Muscle of leg (tissue), 11 donors: ENCODE data around the gene TSPO. TPM values are rescaled to one million over a fixed set of nuclear protein-coding genes. Genes with fewer than 3 reads are reported as not detected.
"Not testable (repeated sequence)": the region's sequence is repeated elsewhere in the genome, so short reads cannot be mapped to it uniquely, and the experiment has no call there.

Experiments used
- DNase-seq: peaks from one replicate; pipeline ENCODE4 v3.0.0; 2013
- H3K27ac ChIP-seq: one replicate; pipeline ENCODE4 v1.5.1; 2013; ENCODE audit warnings: mild to moderate bottlenecking, low read length, control low read depth
- H3K27me3 ChIP-seq: one replicate; pipeline ENCODE4 v1.6.1; 2013; ENCODE audit warnings: low read length; ENCODE audit not compliant: control insufficient read depth, insufficient read depth
- H3K36me3 ChIP-seq: one replicate; pipeline ENCODE4 v1.6.1; 2013; ENCODE audit warnings: low read length; ENCODE audit not compliant: control insufficient read depth, insufficient read depth
- H3K4me1 ChIP-seq: one replicate; pipeline ENCODE4 v1.6.1; 2013; ENCODE audit warnings: low read length; ENCODE audit not compliant: control insufficient read depth, insufficient read depth
- H3K4me3 ChIP-seq: one replicate; pipeline ENCODE4 v1.5.1; 2013; ENCODE audit warnings: low read length, control low read depth
- H3K9me3 ChIP-seq: replicated peaks from 2 replicates; pipeline ENCODE4 v1.6.1; 2013; ENCODE audit warnings: low read depth, low read length; ENCODE audit not compliant: control insufficient read depth
- WGBS: methylation state at CpG from one replicate; pipeline ENCODE4 v1.1.5; 2013; ENCODE audit warnings: missing lambda C conversion rate; ENCODE audit not compliant: insufficient coverage; 5-methylcytosine and 5-hydroxymethylcytosine counted together
- polyA plus RNA-seq, 8 donors: library from polyadenylated mRNA; unstranded; fragments of 120-200 nt; gene quantifications; one replicate each; pipeline versions ENCODE4 v1.2.1 to v1.2.3, GENCODE V29; 2013; ENCODE audit warnings: inconsistent platforms in 1 of 8, low replicate concordance in 1 of 8; ENCODE audit not compliant: insufficient read length in 8 of 8, insufficient read depth in 1 of 8
- total RNA-seq: library from RNA; stranded (reverse); fragments of 120-200 nt; gene quantifications from one replicate; pipeline ENCODE4 v1.2.4, GENCODE V29; 2013

The TSPO gene
- total and polyA plus RNA-seq, 9 donors = 57.9 to 126 (median 70.1) TPM

DNA sequence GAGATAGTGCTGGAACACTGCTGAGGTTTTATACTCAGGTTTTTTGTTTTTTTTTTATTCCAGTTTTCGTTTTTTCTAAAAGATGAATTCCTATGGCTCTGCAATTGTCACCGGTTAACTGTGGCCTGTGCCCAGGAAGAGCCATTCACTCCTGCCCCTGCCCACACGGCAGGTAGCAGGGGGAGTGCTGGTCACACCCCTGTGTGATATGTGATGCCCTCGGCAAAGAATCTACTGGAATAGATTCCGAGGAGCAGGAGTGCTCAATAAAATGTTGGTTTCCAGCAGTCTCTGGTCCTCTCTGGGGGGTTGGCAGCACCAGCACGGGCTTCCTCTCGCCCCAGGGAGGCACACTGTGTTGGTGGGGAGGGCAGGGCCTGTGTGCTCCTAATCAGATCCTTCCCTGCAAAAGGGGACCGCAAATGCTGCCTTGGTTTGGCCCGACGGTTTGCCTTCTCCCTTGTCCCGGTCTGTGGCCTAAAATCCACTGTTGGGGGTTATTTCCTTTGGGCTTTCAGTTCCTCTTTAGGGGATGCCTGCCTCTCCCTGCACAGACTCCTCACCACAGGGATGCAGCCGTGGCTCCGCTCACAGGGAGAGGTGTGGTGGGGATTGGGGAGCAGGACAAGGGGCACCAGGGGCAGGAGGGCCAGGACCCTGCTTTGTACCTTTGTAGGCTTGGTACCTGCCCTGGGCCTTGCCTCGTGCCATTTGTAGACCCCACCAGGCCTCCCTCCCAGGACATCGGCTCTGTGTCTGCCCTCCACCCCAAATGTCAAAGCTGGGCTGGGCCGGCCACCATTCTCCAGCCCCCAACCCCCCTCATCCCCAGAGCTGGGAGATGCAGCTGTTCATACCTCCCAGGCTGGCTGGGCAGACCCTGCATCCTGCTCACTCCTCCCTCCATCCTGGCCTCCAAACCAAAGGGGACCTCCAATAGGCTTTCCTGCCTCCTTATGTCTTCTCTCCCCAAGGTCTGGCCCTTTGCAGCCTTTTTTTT, 21.6 kb upstream of the TSPO start:
- Histone ChIP-seq H3K4me3 (no peak overlapping the region), H3K27me3 (no peaks in the 10 kb centered on the region), H3K4me1 (peaks cover 40% of the 10 kb centered on the region), H3K27ac (no peak overlapping the region), H3K9me3 (no peaks in the 10 kb centered on the region), H3K36me3 (peaks cover 20% of the 10 kb centered on the region)
- WGBS = 44% methylated on average over 8 of the region's 16 CpGs
- no peak for DNase-seq

DNA sequence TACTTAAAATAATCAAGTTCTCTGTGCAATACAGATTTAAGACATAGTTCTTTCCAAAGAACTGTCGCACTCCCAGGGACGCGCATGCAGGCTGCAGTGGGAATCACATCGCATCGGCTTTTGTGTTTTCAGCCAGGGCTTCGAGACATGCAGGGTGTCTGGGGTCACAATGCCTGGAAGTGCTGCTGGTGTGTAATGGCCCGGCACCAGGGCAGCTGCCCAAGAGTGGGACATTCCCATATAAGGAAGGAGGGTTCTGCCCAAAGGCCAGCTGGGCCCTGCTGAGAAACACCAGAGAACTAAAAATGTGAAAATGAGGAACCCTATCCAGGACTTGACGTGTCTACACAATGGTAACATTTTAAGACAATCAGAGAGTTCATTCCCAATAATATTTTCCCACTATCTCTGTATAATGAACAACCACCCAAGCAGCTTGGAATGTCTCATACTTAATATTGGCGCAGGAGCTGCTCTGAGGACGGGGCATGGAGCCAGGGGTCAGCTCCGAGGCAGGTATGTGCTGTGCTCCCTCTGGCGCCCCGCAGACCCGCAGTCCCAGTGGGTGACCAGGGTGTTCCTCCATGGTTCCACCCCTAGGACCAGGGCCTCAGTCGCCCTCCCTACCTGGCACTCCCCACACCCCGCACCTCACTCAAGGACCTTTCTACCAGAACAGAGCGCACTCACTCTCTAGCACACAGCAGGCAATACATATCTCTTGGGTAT, 19.4 kb upstream of the TSPO start:
- no peak for DNase-seq
- Histone ChIP-seq H3K36me3 (peaks cover 39% of the 10 kb centered on the region), H3K9me3 (no peaks in the 10 kb centered on the region), H3K4me3 (no peak overlapping the region), H3K27ac (no peak overlapping the region), H3K27me3 (no peaks in the 10 kb centered on the region), H3K4me1 (peaks cover 44% of the 10 kb centered on the region)
- WGBS = 89% methylated on average over 16 of the region's 17 CpGs

DNA sequence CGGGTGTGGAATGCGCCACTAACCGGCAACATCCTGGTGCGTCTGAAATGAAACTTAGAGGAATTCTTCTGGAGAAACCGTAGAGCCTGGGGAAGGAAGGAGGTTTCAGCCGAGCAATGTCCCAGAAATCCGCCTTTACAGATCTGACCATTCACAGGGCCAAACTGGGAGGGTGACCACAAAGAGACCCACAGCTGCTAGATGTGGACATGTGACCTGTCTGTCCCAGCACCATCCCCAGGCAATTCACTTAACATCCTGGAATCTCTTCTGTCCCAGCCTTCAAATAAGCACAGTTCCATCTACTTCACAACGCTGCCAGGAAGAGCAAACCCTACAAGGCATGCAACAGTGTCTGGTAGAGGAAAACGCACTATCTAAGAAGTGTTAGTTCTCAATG, 18.0 kb upstream of the TSPO start:
- no peaks in the 10 kb centered on the region for H3K27me3 ChIP-seq
- H3K27ac ChIP-seq = no peak overlapping the region
- no peak overlapping the region for H3K4me3 ChIP-seq
- DNase-seq = no peak
- peaks cover 51% of the 10 kb centered on the region for H3K36me3 ChIP-seq
- no peaks in the 10 kb centered on the region for H3K9me3 ChIP-seq
- H3K4me1 ChIP-seq = peaks cover 38% of the 10 kb centered on the region
- 67% methylated on average over 3 of the region's 9 CpGs for WGBS

DNA sequence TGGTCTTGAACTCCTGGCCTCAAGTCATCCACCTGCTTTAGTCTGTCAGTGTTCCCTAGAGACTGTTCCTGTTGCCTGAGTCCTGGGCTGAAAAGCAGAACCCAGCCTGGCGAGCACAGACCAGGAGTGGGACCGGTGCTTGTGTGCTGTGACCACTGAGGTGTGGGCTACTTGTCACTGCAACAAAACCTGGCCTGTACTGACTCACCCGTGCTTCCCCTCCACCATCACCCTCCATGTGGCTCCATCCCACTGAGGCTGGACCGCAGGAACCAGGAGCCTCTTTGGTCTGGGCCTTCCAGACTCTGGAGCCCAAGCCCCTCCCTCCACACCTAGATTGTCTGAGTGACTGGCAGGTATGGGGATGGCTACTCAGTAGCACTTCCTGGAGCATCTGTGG, 16.8 kb upstream of the TSPO start:
- Histone ChIP-seq H3K27me3 (no peaks in the 10 kb centered on the region), H3K36me3 (peaks cover 61% of the 10 kb centered on the region), H3K27ac (no peak overlapping the region), H3K4me3 (no peak overlapping the region), H3K4me1 (peaks cover 27% of the 10 kb centered on the region), H3K9me3 (no peaks in the 10 kb centered on the region)
- 100% methylated on average over 2 of the region's 4 CpGs for WGBS
- no peak for DNase-seq

DNA sequence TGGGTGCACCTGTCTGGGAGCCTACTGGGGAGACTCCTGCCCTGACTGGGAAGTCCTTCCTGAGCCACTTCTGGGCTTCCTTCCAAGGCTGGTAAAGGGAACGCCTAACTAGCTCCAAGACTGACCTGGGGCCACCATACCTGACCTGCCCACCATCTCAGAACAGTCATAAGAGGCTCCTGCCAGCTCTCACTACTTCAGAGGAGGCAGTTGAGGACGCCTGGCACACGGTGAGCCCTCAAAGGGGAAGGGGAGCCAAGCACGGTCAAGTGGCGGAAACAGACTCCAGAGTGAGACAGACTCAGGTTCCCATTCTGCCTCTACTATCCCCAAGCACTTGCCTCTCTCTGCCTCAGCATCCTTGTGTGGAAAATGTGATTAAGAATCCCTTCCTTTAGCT, 15.8 kb upstream of the TSPO start:
- Histone ChIP-seq H3K36me3 (peaks cover 67% of the 10 kb centered on the region), H3K27ac (no peak overlapping the region), H3K4me1 (peaks cover 20% of the 10 kb centered on the region), H3K27me3 (no peaks in the 10 kb centered on the region), H3K9me3 (no peaks in the 10 kb centered on the region), H3K4me3 (no peak overlapping the region)
- WGBS = 80% methylated on average over 1 of the region's 5 CpGs
- DNase-seq = no peak

DNA sequence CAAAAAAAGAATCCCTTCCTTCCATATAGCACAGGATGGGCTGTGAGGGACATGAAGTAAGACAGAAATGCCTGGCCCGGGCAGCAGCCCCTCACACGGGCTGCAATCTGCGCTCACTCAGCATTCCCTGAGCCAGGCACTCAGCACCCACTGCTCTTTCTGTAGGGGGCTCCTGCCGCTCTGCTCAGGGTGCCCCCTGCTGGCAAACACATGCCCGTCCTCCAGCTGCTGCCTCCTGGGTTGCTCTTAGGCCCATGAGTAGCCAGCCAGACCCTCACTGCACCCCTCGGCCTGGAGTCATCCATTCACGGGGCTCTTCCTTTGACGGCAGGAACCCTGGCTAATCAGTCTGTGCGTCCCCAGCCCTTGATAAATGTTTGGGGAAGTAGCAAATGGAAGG, 15.1 kb upstream of the TSPO start:
- DNase-seq = no peak
- 36% methylated on average over 5 of the region's 9 CpGs for WGBS
- Histone ChIP-seq H3K27ac (peak overlapping the region; percentile 20), H3K4me1 (peaks cover 20% of the 10 kb centered on the region), H3K4me3 (no peak overlapping the region), H3K9me3 (no peaks in the 10 kb centered on the region), H3K27me3 (no peaks in the 10 kb centered on the region), H3K36me3 (peaks cover 72% of the 10 kb centered on the region)

DNA sequence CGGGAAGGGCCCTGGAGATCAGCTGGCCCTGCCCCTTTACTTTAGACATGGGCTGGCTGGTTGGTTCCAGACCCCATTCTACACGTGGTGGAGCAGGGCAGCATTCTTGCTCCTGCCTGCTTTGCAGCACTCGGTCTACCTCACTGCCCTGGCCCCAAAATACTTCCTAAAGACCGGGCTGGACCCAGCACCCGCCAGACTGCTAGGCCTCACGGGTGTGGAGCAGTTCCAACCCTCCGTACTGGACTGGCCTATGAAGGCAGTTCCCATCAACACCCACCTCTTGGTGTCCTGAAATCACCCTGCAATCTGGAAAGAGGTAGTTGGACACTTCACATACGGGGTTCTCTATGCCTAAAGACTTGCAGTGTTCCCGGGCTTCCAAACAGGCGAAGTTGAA, 14.6 kb upstream of the TSPO start:
- H3K27ac ChIP-seq = peak overlapping the region; percentile 29
- H3K36me3 ChIP-seq = peaks cover 72% of the 10 kb centered on the region
- DNase-seq = no peak
- no peaks in the 10 kb centered on the region for H3K9me3 ChIP-seq
- peaks cover 14% of the 10 kb centered on the region for H3K4me1 ChIP-seq
- no peak overlapping the region for H3K4me3 ChIP-seq
- WGBS = 71% methylated on average over 10 of the region's 10 CpGs
- no peaks in the 10 kb centered on the region for H3K27me3 ChIP-seq

DNA sequence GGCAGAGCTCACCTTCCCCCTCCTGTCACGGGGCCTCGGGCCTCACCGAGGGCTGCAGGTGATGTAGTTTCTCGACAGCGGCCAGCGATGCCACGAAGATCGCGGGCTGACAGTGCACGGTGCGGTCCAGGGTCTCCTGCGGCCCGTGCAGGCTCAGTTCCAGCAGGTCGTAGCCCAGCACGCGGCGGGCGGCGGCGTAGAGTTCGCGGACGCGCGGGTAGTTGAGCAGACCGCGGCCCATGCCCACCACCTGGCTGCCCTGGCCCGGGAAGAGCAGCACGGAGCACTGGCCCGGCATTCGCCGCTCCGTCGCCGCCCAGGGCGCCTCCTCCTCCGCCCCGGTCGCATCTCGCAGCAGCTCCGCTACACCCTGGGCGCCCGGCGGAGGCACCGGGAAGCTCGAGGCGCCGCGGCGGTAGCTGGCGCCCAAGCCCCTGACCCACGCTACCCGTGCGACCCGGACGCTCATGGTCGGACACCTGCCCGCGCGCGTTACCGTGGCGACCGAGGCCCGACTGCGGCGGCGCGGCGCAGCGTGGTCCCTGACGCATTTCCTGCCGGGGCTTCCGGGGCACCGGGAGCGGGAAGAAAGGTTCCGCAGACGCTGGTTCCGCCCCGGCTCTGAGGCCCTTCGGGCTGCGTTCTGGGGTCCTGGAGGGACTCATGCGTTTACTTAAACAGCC, 8.3 kb upstream of the TSPO start, which contains the start of gene MCAT:
Gene MCAT (minus strand): TSS at position 519 of the 683 bp plus-strand sequence. CDS start 50 bp downstream, at position 469.
- Histone ChIP-seq H3K27ac (peak within 1 kb of the TSS; percentile 88), H3K9me3 (no peaks in the 10 kb centered on the region), H3K4me1 (peaks cover 9% of the 10 kb centered on the region), H3K27me3 (no peaks in the 10 kb centered on the region), H3K4me3 (peak within 1 kb of the TSS; percentile 90), H3K36me3 (peaks cover 24% of the 10 kb centered on the region)
- DNase-seq = peak; percentile 93
- WGBS = under 1% methylated on average over 80 of the region's 83 CpGs

DNA sequence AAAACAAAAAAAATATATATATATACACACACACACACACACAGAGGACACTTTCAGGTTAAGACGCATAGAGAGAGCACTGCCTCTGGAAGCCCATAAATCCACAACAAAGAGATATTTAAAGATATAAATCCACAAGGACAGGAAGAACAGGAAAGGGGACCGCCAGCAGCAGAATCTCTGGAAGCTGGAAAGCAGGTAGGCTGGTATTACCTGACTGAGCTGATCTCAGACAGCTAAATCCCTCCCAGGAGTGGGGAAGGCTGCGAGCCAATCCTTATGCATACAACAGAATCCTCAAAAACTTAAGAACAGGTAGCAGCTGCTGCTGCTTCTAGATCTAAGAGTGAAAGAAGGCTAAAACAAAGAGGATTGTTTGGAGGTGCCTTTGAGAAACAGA, 6.4 kb upstream of the TSPO start:
- Histone ChIP-seq H3K36me3 (peaks cover 11% of the 10 kb centered on the region), H3K9me3 (no peaks in the 10 kb centered on the region), H3K4me3 (no peak overlapping the region), H3K4me1 (peaks cover 11% of the 10 kb centered on the region), H3K27ac (no peak overlapping the region), H3K27me3 (no peaks in the 10 kb centered on the region)
- no peak for DNase-seq
- WGBS = no CpG with 5 or more reads among the region's 3 CpGs

DNA sequence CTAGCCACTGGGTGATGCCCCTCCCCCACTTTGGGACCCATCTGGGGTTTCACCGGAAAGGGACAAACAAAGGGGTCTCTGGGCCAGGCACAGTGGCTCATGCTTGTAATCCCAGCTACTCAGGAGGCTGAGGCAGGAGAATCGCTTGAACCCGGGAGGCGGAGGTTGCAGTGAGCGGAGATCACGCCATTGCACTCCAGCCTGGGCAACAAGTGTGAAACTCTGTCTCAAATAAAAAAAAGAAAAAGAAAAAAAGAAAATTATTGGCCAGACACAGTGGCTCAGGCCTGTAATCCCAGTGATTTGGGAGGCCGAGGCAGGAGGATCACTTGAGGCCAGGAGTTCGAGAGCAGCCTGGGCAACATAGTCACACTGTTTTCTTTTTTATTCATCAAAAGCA, 6.0 kb upstream of the TSPO start:
- DNase-seq, H3K36me3 ChIP-seq, H3K27me3 ChIP-seq, H3K4me3 ChIP-seq, H3K9me3 ChIP-seq, H3K27ac ChIP-seq: not testable (repeated sequence)
- 84% methylated on average over 7 of the region's 8 CpGs for WGBS
- peaks cover 11% of the 10 kb centered on the region for H3K4me1 ChIP-seq
